GM12878 (cell line): ENCODE measurements around the gene EIF2S1. TPM values are rescaled to one million over a fixed set of nuclear protein-coding genes. Genes with fewer than 3 reads are reported as not detected.

Source experiments
- ATAC-seq: fragments of 200-7000 bp; cut with Tn5 transposase; 3 replicates; pipeline ENCODE4 v1.9.1; 2020; ENCODE audit warnings: mild to moderate bottlenecking, moderate library complexity
- BruUV-seq: library from RNA; stranded (reverse); fragments of 400-500 nt; replicated peaks from 2 replicates; lab custom pipeline; 2021; lab: Mats Ljungman, UMichigan
- CTCF ChIA-PET: fragments of 300-600 bp; sonication (Branson Sonifier 250); formaldehyde crosslinking; extraction: SDS; loops from one replicate; lab custom pipeline; 2021; ENCODE audit warnings: inconsistent platforms; lab: Yijun Ruan, JAX
- POLR2A ChIA-PET: fragments of 350-600 bp; formaldehyde crosslinking; extraction: SDS; loops from one replicate; lab custom pipeline; 2021; ENCODE audit warnings: inconsistent platforms; lab: Charles Lee
- RAD21 ChIA-PET: fragments of 300-600 bp; sonication (Branson Sonifier 250); formaldehyde crosslinking; loops from one replicate; lab custom pipeline; 2023; ENCODE audit warnings: antibody characterized with exemption; ENCODE audit not compliant: unreplicated experiment; lab: Charles Lee
- SMC1A ChIA-PET: fragments of 300-600 bp; sonication (Branson Sonifier 250); formaldehyde crosslinking; loops from one replicate; lab custom pipeline; 2023; ENCODE audit not compliant: unreplicated experiment, uncharacterized antibody; lab: Charles Lee
- DNase-seq: peaks from one replicate; pipeline ENCODE4 v3.0.0-alpha.2; 2011; ENCODE audit warnings: low read depth, low spot score
- FAIRE-seq: peaks from 3 replicates; lab custom pipeline; 2011; peaks lifted over from hg19 to GRCh38; lab: Jason Lieb, UNC
- H2AFZ ChIP-seq: 2 replicates; pipeline ENCODE4 v1.6.0; 2011; ENCODE audit warnings: low read depth, low read length, control low read depth; ENCODE audit not compliant: control insufficient read depth
- H3K27ac ChIP-seq: 2 replicates; pipeline ENCODE4 v1.5.1; 2011; ENCODE audit warnings: control low read depth; ENCODE audit not compliant: control insufficient read depth, insufficient read depth
- H3K27me3 ChIP-seq, 2 experiments: replicated peaks in 1 of 2; 2 replicates each; pipeline versions ENCODE4 v1.6.0 to v1.6.1; 2011; ENCODE audit warnings: low read length in 1 of 2; ENCODE audit not compliant: control insufficient read depth in 2 of 2, insufficient read depth in 2 of 2
- H3K36me3 ChIP-seq, 2 experiments: 2 replicates each; pipeline ENCODE4 v1.5.1; 2011; ENCODE audit warnings: low read length in 1 of 2; ENCODE audit not compliant: control insufficient read depth in 2 of 2, insufficient read depth in 2 of 2
- H3K4me1 ChIP-seq: 2 replicates; pipeline ENCODE4 v1.6.1; 2011; ENCODE audit warnings: mild to moderate bottlenecking, low read length, moderate library complexity, mixed read lengths; ENCODE audit not compliant: control insufficient read depth, insufficient read depth
- H3K4me2 ChIP-seq: 2 replicates; pipeline ENCODE4 v1.6.0; 2011; ENCODE audit warnings: control low read depth; ENCODE audit not compliant: control insufficient read depth, insufficient read depth
- H3K4me3 ChIP-seq: fragments of 200-600 bp; sonication (generic); 2 replicates; pipeline ENCODE4 v1.5.1; 2016
- H3K79me2 ChIP-seq: 2 replicates; pipeline ENCODE4 v1.6.0; 2011; ENCODE audit warnings: low read length; ENCODE audit not compliant: control insufficient read depth, insufficient read depth
- H3K9ac ChIP-seq: 2 replicates; pipeline ENCODE4 v1.8.0; 2011; ENCODE audit warnings: low read length, control low read depth, mixed read lengths; ENCODE audit not compliant: control insufficient read depth, insufficient read depth
- H3K9me3 ChIP-seq: replicated peaks from 3 replicates; pipeline ENCODE4 v1.5.1; 2011; ENCODE audit warnings: mild to moderate bottlenecking, low read length; ENCODE audit not compliant: control insufficient read depth, insufficient read depth
- H4K20me1 ChIP-seq: 2 replicates; pipeline ENCODE4 v1.6.0; 2011; ENCODE audit not compliant: control insufficient read depth, insufficient read depth
- BCLAF1 ChIP-seq: fragments of 450-650 bp; IDR thresholded peaks from 2 replicates; pipeline ENCODE4 v1.6.1; 2017; ENCODE audit warnings: antibody characterized with exemption, mild to moderate bottlenecking, moderate library complexity
- BMI1 ChIP-seq: fragments of 450-650 bp; IDR thresholded peaks from 2 replicates; pipeline ENCODE4 v1.6.1; 2016; ENCODE audit warnings: mild to moderate bottlenecking, moderate library complexity, borderline replicate concordance
- BRCA1 ChIP-seq: IDR thresholded peaks from 2 replicates; pipeline ENCODE4 v1.6.1; 2011; ENCODE audit warnings: low read depth, low read length, improper control_type of control experiment
- ESRRA ChIP-seq: IDR thresholded peaks from 2 replicates; pipeline ENCODE4 v1.6.1; 2012; ENCODE audit warnings: mild to moderate bottlenecking, low read length, improper control_type of control experiment
- IKZF2 ChIP-seq, 2 experiments: fragments of 450-650 bp; IDR thresholded peaks; 2 replicates each; pipeline ENCODE4 v1.6.1; 2017; ENCODE audit warnings: mild to moderate bottlenecking in 2 of 2, moderate library complexity in 2 of 2
- RUNX3 ChIP-seq: IDR thresholded peaks from 2 replicates; pipeline ENCODE4 v1.6.1; 2012; ENCODE audit warnings: low read length, inconsistent platforms
- SKIL ChIP-seq: fragments of 450-650 bp; IDR thresholded peaks from 2 replicates; pipeline ENCODE4 v1.6.1; 2017; ENCODE audit warnings: mild to moderate bottlenecking, low read depth, inconsistent platforms; ENCODE audit not compliant: poor library complexity, severe bottlenecking
- SPI1 ChIP-seq: IDR thresholded peaks from 2 replicates; pipeline ENCODE4 v1.6.1; 2011; ENCODE audit warnings: low read depth, mild to moderate bottlenecking, low read length, moderate library complexity, borderline replicate concordance; ENCODE audit not compliant: insufficient read depth
- USF2 ChIP-seq: IDR thresholded peaks from 2 replicates; pipeline ENCODE4 v1.6.1; 2011; ENCODE audit warnings: low read depth, low read length, improper control_type of control experiment, borderline replicate concordance
- ZZZ3 ChIP-seq: IDR thresholded peaks from 2 replicates; pipeline ENCODE4 v1.6.1; 2011; ENCODE audit warnings: low read depth; ENCODE audit not compliant: control insufficient read depth, insufficient read length
- WGBS: methylation state at CpG from one replicate; pipeline ENCODE4 v1.1.6; 2016; ENCODE audit warnings: low lambda C conversion rate; ENCODE audit not compliant: insufficient replicate concordance, insufficient coverage; ENCODE audit errors: missing lambda C conversion rate; 5-methylcytosine and 5-hydroxymethylcytosine counted together
- in situ Hi-C: fragments of 300-500 bp; cut with MboI; formaldehyde crosslinking; loops from 9 replicates; pipeline ENCODE4 v1.14.3; 2018; ENCODE audit warnings: mixed read lengths
- intact Hi-C: fragments of 100-400 bp; cut with micrococcal nuclease; formaldehyde crosslinking; loops from one replicate; pipeline ENCODE4 v1.14.2; 2022; ENCODE audit not compliant: unreplicated experiment
- polyA plus RNA-seq, 11 experiments: library from polyadenylated mRNA; depleted of rRNA in 4 of 11; unstranded in 6 of 11; stranded (reverse) in 5 of 11; fragments of >200 nt; fragmentation: Nextera tagmentation in 4 of 11; fragmentation: Illumina TruSeq in 1 of 11; extraction: Ambion mirVana in 4 of 11; extraction: Trizol in 1 of 11; gene quantifications; 1 replicate in 1 of 11; 2 replicates in 10 of 11; pipeline versions ENCODE4 v1.2.1 to v1.2.3, GENCODE V29; 2011 to 2016; ENCODE audit warnings: inconsistent platforms in 2 of 11, missing spikeins in 2 of 11, low read depth in 1 of 11
- total RNA-seq, 4 experiments: library from RNA; depleted of rRNA in 3 of 4; stranded (reverse); fragments of >200 nt in 3 of 4; fragmentation: Illumina TruSeq in 1 of 4; extraction: Trizol in 1 of 4; gene quantifications; 2 replicates each; pipeline versions ENCODE4 v1.2.1 to v1.2.3, GENCODE V29; 2013 to 2021

EIF2S1 gene
- total and polyA plus RNA-seq, 10 of the 15 experiments (the other 5 are each of a cell fraction or from before 2014, with no cell fraction given) = 155 to 563 (median 262) TPM

- H3K4me3 ChIP-seq = no peak overlapping the region
- CTCF ChIA-PET = interaction anchor here (0.7 to 21.1 kb wide), 5 partner anchors 35 to 577 kb away, joined by 3 to 583 read pairs (median 43); no protein-coding TSS in a partner anchor
- H3K4me1 ChIP-seq = no peaks in the 10 kb centered on the region
- H3K79me2 ChIP-seq = no peaks in the 10 kb centered on the region
- H3K4me2 ChIP-seq = no peak overlapping the region
- intact Hi-C loops (no loop called here), in situ Hi-C loops (loop anchor here (10.0 kb wide), 1 partner anchor 281 kb away; the partner anchor contains the start of gene RDH12)
- no peaks in the 10 kb centered on the region for H3K36me3 ChIP-seq
- H3K27ac ChIP-seq = no peak overlapping the region
- 0% methylated on average over 2 of the region's 2 CpGs for WGBS
- BruUV-seq = no TSS peak
- peaks cover 0 to 6% of the 10 kb centered on the region in 2 experiments; a peak in 3 of 4 replicates for H3K27me3 ChIP-seq
- no peak overlapping the region for H3K9ac ChIP-seq
- POLR2A ChIA-PET = no interaction called here
- DNase-seq = no peak
- H2AFZ ChIP-seq = no peak overlapping the region
- ATAC-seq = no peak
- no peaks in the 10 kb centered on the region for H4K20me1 ChIP-seq
- 0 out of 4 replicates have a peak, but pooled peaks of 1 of the 2 experiments have one; percentile 15 for TF ChIP-seq IKZF2 (IDR thresholded peaks at IDR 0.05)
- TF ChIP-seq BMI1 = no peak
- TF ChIP-seq SPI1 = peak; percentile 61; the same call in 1 of the 2 replicates
- no peaks in the 10 kb centered on the region for H3K9me3 ChIP-seq
- FAIRE-seq = no peak
- RAD21 ChIA-PET = interaction anchor here (3.6 to 8.8 kb wide), 2 partner anchors 147 to 148 kb away, joined by 29 to 176 read pairs; no protein-coding TSS in a partner anchor
- SMC1A ChIA-PET = interaction anchor here (0.6 to 10.2 kb wide), 5 partner anchors 83 to 1720 kb away, joined by 3 to 185 read pairs (median 3); no protein-coding TSS in a partner anchor
These were observed 63.3 kb downstream of the EIF2S1 start for GRCh38 chr14:67423424-67423823.

GRCh38 chr14:67424539-67424938 lies 64.4 kb downstream of the EIF2S1 start:
- Histone ChIP-seq H3K4me1 (no peaks in the 10 kb centered on the region), H3K79me2 (no peaks in the 10 kb centered on the region), H3K27me3 (peaks cover 0 to 6% of the 10 kb centered on the region in 2 experiments; a peak in 2 of 4 replicates), H3K9me3 (no peaks in the 10 kb centered on the region), H3K27ac (no peak overlapping the region), H3K4me2 (no peak overlapping the region), H2AFZ (no peak overlapping the region), H3K9ac (no peak overlapping the region), H3K36me3 (no peaks in the 10 kb centered on the region), H4K20me1 (no peaks in the 10 kb centered on the region), H3K4me3 (no peak overlapping the region)
- in situ Hi-C loops (loop anchor here (10.0 kb wide), 1 partner anchor 280 kb away; the partner anchor contains the start of gene RDH12), intact Hi-C loops (no loop called here)
- CTCF ChIA-PET = interaction anchor here (0.6 to 21.1 kb wide), 10 partner anchors 7 to 279 kb away, joined by 3 to 583 read pairs (median 22); no protein-coding TSS in a partner anchor
- SMC1A ChIA-PET = interaction anchor here (0.9 to 10.2 kb wide), 12 partner anchors 13 to 1065 kb away, joined by 3 to 185 read pairs (median 4); partner anchors contain the start of gene RDH12
- no peak for FAIRE-seq
- RAD21 ChIA-PET = interaction anchor here (4.5 to 8.8 kb wide), 3 partner anchors 146 to 279 kb away, joined by 26 to 176 read pairs (median 55); no protein-coding TSS in a partner anchor
- 0% methylated on average over 2 of the region's 3 CpGs for WGBS
- DNase-seq = no peak
- ATAC-seq = no peak
- POLR2A ChIA-PET = no interaction called here
- BruUV-seq = no TSS peak
- TF ChIP-seq ESRRA (no peak), SKIL (no peak), ZZZ3 (no peak), USF2 (no peak), BCLAF1 (no peak), RUNX3 (no peak), BRCA1 (no peak)
